ENCODE measurements around the gene CSH2.

DNA sequence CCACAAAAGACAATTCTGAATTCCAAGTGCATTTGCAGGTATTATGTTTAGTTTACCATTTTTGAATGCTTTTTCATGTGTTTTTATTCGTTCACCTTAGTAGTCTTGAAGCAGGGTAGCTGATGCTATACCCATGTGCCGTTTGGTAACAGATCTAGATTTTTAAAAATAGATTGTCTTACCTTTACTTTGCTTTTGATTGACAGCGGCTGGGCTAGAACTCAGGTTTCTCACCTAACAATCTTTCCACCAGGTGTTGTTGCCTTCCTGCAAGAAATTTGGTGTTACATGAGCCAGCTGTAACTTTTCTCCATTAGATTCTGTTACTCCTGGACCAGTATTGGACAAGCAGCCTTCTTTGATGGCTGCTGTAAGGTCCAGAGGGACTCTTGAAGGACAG, 44.5 kb downstream of the CSH2 start:
- TF ChIP-seq, protein P1, sequence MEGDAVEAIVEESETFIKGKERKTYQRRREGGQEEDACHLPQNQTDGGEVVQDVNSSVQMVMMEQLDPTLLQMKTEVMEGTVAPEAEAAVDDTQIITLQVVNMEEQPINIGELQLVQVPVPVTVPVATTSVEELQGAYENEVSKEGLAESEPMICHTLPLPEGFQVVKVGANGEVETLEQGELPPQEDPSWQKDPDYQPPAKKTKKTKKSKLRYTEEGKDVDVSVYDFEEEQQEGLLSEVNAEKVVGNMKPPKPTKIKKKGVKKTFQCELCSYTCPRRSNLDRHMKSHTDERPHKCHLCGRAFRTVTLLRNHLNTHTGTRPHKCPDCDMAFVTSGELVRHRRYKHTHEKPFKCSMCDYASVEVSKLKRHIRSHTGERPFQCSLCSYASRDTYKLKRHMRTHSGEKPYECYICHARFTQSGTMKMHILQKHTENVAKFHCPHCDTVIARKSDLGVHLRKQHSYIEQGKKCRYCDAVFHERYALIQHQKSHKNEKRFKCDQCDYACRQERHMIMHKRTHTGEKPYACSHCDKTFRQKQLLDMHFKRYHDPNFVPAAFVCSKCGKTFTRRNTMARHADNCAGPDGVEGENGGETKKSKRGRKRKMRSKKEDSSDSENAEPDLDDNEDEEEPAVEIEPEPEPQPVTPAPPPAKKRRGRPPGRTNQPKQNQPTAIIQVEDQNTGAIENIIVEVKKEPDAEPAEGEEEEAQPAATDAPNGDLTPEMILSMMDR (IDR thresholded peaks at IDR 0.05) = no peak
- TF ChIP-seq ZFX (IDR thresholded peaks at IDR 0.05; ENCODE audit: borderline replicate concordance) = no peak
